ENCODE measurements around the gene STYX. TPM values are rescaled to one million over a fixed set of nuclear protein-coding genes. Genes with fewer than 3 reads are reported as not detected.

Gene STYX
- 11.8 and 12.6 TPM in 2 replicates for total RNA-seq

GRCh38 chr14:52729925-52730708 lies at the start of gene STYX:
TSS of gene STYX (plus strand) at chr14:52730166. CDS start at chr14:52730475, 309 bp downstream.
- Histone ChIP-seq H3K36me3 (ENCODE audit: control insufficient read depth, insufficient read depth, low read length) (no peaks in the 10 kb centered on the region), H3K4me3 (ENCODE audit: low read depth, low read length) (peak within 1 kb of the TSS; percentile 74), H3K27me3 (ENCODE audit: control insufficient read depth, insufficient read depth, low read length) (no peaks in the 10 kb centered on the region)
- DNase-seq (ENCODE audit: low read depth) = peak; percentile 92
- TF ChIP-seq, protein P1, sequence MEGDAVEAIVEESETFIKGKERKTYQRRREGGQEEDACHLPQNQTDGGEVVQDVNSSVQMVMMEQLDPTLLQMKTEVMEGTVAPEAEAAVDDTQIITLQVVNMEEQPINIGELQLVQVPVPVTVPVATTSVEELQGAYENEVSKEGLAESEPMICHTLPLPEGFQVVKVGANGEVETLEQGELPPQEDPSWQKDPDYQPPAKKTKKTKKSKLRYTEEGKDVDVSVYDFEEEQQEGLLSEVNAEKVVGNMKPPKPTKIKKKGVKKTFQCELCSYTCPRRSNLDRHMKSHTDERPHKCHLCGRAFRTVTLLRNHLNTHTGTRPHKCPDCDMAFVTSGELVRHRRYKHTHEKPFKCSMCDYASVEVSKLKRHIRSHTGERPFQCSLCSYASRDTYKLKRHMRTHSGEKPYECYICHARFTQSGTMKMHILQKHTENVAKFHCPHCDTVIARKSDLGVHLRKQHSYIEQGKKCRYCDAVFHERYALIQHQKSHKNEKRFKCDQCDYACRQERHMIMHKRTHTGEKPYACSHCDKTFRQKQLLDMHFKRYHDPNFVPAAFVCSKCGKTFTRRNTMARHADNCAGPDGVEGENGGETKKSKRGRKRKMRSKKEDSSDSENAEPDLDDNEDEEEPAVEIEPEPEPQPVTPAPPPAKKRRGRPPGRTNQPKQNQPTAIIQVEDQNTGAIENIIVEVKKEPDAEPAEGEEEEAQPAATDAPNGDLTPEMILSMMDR (IDR thresholded peaks at IDR 0.05; ENCODE audit: insufficient read depth, low read length, poor library complexity, severe bottlenecking) = no peak

- TF ChIP-seq, protein P1 (IDR thresholded peaks at IDR 0.05; ENCODE audit: insufficient read depth, low read length, poor library complexity, severe bottlenecking) = no peak
- no peaks in the 10 kb centered on the region for H3K27me3 ChIP-seq (ENCODE audit: control insufficient read depth, insufficient read depth, low read length)
- H3K4me3 ChIP-seq (ENCODE audit: low read depth, low read length) = no peak overlapping the region
- H3K36me3 ChIP-seq (ENCODE audit: control insufficient read depth, insufficient read depth, low read length) = no peaks in the 10 kb centered on the region
- DNase-seq (ENCODE audit: low read depth) = no peak
Observed at GRCh38 chr14:52683985-52684520, 45.9 kb upstream of the STYX start.

GRCh38 chr14:52686176-52686575 lies 43.8 kb upstream of the STYX start:
- TF ChIP-seq, protein P1 (IDR thresholded peaks at IDR 0.05; ENCODE audit: insufficient read depth, low read length, poor library complexity, severe bottlenecking) = no peak
- H3K36me3 ChIP-seq (ENCODE audit: control insufficient read depth, insufficient read depth, low read length) = no peaks in the 10 kb centered on the region
- no peak for DNase-seq (ENCODE audit: low read depth)
- H3K27me3 ChIP-seq (ENCODE audit: control insufficient read depth, insufficient read depth, low read length) = no peaks in the 10 kb centered on the region
- H3K4me3 ChIP-seq (ENCODE audit: low read depth, low read length) = no peak overlapping the region

DNA sequence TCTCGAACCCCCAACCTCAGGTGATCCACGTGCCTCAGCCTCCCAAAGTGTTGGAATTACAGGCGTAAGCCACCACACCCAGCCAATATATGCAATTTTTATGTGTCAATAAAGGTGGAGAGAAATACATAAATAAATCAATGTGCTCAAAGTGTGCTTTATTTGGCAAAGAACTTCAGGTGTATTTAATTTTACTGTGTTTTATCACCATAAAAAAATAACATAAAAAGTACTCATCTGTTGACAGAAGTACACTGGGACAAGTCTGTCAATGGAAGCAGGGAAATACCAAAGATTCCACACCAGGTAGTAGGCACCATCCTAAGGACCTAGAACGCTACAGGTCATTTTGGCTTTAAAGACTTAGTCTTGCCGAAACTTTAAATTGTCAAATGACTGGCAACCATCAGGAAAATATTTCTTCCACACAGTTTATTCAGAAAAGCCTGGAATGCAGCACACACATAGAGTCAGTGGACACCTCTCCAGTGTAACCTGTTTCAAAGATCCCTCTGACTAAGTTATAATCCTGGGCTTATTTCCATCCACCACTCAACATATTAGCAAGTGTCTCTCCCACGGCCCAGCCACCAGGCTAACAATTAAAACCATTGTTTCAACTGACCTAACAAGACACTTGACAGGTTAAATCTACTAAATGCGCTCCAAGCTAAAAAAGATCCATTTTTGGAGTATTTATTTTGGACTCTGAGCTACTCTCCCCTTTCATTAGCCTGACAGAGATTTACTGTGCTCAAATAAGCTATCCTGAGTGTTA lies 38.8 kb upstream of the STYX start:
- H3K27me3 ChIP-seq (ENCODE audit: control insufficient read depth, insufficient read depth, low read length) = no peaks in the 10 kb centered on the region
- no peak overlapping the region for H3K4me3 ChIP-seq (ENCODE audit: low read depth, low read length)
- DNase-seq (ENCODE audit: low read depth) = no peak
- H3K36me3 ChIP-seq (ENCODE audit: control insufficient read depth, insufficient read depth, low read length) = no peaks in the 10 kb centered on the region
- TF ChIP-seq, protein P1 (IDR thresholded peaks at IDR 0.05; ENCODE audit: insufficient read depth, low read length, poor library complexity, severe bottlenecking) = no peak

- Histone ChIP-seq H3K36me3 (ENCODE audit: control insufficient read depth, insufficient read depth, low read length) (no peaks in the 10 kb centered on the region), H3K4me3 (ENCODE audit: low read depth, low read length) (no peak overlapping the region), H3K27me3 (ENCODE audit: control insufficient read depth, insufficient read depth, low read length) (no peaks in the 10 kb centered on the region)
- TF ChIP-seq, protein P1 (IDR thresholded peaks at IDR 0.05; ENCODE audit: insufficient read depth, low read length, poor library complexity, severe bottlenecking) = no peak
- no peak for DNase-seq (ENCODE audit: low read depth)
Observed at GRCh38 chr14:52692248-52692962, 37.6 kb upstream of the STYX start.
